ENCODE results near the gene PPIL6.

The PPIL6 gene

GRCh38 chr6:109344226-109344625 lies 96.2 kb downstream of the PPIL6 start:
- Histone ChIP-seq H3K36me3 (no peaks in the 10 kb centered on the region), H3K27ac (no peak overlapping the region), H3K4me3 (ENCODE audit: low read depth, low read length) (no peak overlapping the region), H3K9me3 (ENCODE audit: severe bottlenecking) (no peaks in the 10 kb centered on the region), H3K27me3 (ENCODE audit: insufficient read depth, low read depth, severe bottlenecking) (no peaks in the 10 kb centered on the region)
- TF ChIP-seq CTCF (IDR thresholded peaks at IDR 0.05; ENCODE audit: low read depth, low read length) = no peak
- DNase-seq = no peak

- Histone ChIP-seq H3K9me3 (ENCODE audit: severe bottlenecking) (no peaks in the 10 kb centered on the region), H3K4me3 (ENCODE audit: low read depth, low read length) (no peak overlapping the region), H3K27ac (no peak overlapping the region), H3K27me3 (ENCODE audit: insufficient read depth, low read depth, severe bottlenecking) (no peaks in the 10 kb centered on the region), H3K36me3 (no peaks in the 10 kb centered on the region)
- TF ChIP-seq CTCF (IDR thresholded peaks at IDR 0.05; ENCODE audit: low read depth, low read length) = no peak
- DNase-seq = no peak
Measured at GRCh38 chr6:109343518-109343917, 96.9 kb downstream of the PPIL6 start.

GRCh38 chr6:109342911-109343310 lies 97.5 kb downstream of the PPIL6 start:
- TF ChIP-seq CTCF (IDR thresholded peaks at IDR 0.05; ENCODE audit: low read depth, low read length) = no peak
- DNase-seq = no peak

GRCh38 chr6:109342506-109342905 lies 97.9 kb downstream of the PPIL6 start:
- TF ChIP-seq CTCF (IDR thresholded peaks at IDR 0.05; ENCODE audit: low read depth, low read length) = no peak

More at GRCh38 chr6:109342911-109343310, 97.5 kb downstream of the PPIL6 start:
- Histone ChIP-seq H3K27ac (no peak overlapping the region), H3K9me3 (ENCODE audit: severe bottlenecking) (no peaks in the 10 kb centered on the region), H3K4me3 (ENCODE audit: low read depth, low read length) (no peak overlapping the region), H3K27me3 (ENCODE audit: insufficient read depth, low read depth, severe bottlenecking) (no peaks in the 10 kb centered on the region), H3K36me3 (no peaks in the 10 kb centered on the region)

GRCh38 chr6:109340811-109341210 lies 99.6 kb downstream of the PPIL6 start:
- Histone ChIP-seq H3K36me3 (no peaks in the 10 kb centered on the region), H3K9me3 (ENCODE audit: severe bottlenecking) (no peaks in the 10 kb centered on the region), H3K27ac (no peak overlapping the region), H3K4me3 (ENCODE audit: low read depth, low read length) (no peak overlapping the region), H3K27me3 (ENCODE audit: insufficient read depth, low read depth, severe bottlenecking) (no peaks in the 10 kb centered on the region)
- TF ChIP-seq CTCF (IDR thresholded peaks at IDR 0.05; ENCODE audit: low read depth, low read length) = no peak
- DNase-seq = no peak

More at GRCh38 chr6:109342506-109342905, 97.9 kb downstream of the PPIL6 start:
- no peak for DNase-seq
- Histone ChIP-seq H3K27ac (no peak overlapping the region), H3K4me3 (ENCODE audit: low read depth, low read length) (no peak overlapping the region), H3K27me3 (ENCODE audit: insufficient read depth, low read depth, severe bottlenecking) (no peaks in the 10 kb centered on the region), H3K9me3 (ENCODE audit: severe bottlenecking) (no peaks in the 10 kb centered on the region), H3K36me3 (no peaks in the 10 kb centered on the region)
